Islet of Langerhans (tissue), 1 donor: ENCODE measurements around the gene PRDX5.

Experiments
- FAIRE-seq: peaks from one replicate; lab custom pipeline; 2011; peaks lifted over from hg19 to GRCh38; lab: Jason Lieb, UNC

PRDX5 gene

GRCh38 chr11:64317961-64318765, at the start of gene PRDX5:
TSS of gene PRDX5 (plus strand) at chr11:64318121. CDS start at chr11:64318216, 95 bp downstream.
- no peak for FAIRE-seq

- FAIRE-seq: no peak
These were observed 48.9 kb upstream of the PRDX5 start for GRCh38 chr11:64268893-64269539.

- no peak for FAIRE-seq
These were observed 48.2 kb upstream of the PRDX5 start for GRCh38 chr11:64269540-64270220.

- no peak for FAIRE-seq
These were observed 42.7 kb upstream of the PRDX5 start for GRCh38 chr11:64275031-64275800.

GRCh38 chr11:64275841-64276240, 42.1 kb upstream of the PRDX5 start:
- no peak for FAIRE-seq

GRCh38 chr11:64276653-64277431, 41.1 kb upstream of the PRDX5 start:
- no peak for FAIRE-seq

GRCh38 chr11:64278576-64279190, 39.2 kb upstream of the PRDX5 start:
- no peak for FAIRE-seq

GRCh38 chr11:64281957-64282770, 35.8 kb upstream of the PRDX5 start:
- FAIRE-seq: no peak

GRCh38 chr11:64283092-64283491, 34.8 kb upstream of the PRDX5 start:
- no peak for FAIRE-seq

- FAIRE-seq: peak; percentile 90
These were observed 33.6 kb upstream of the PRDX5 start, which contains the start of gene BAD for GRCh38 chr11:64284048-64284961. TSS of gene BAD (minus strand) at chr11:64284665. CDS start at chr11:64284368, 297 bp downstream.

- FAIRE-seq: no peak
These were observed 32.7 kb upstream of the PRDX5 start, which contains the start of gene GPR137 for GRCh38 chr11:64284962-64285884. TSS of gene GPR137 (plus strand) at chr11:64285848. CDS start at chr11:64286525, 677 bp downstream.

GRCh38 chr11:64285885-64286800, 31.8 kb upstream of the PRDX5 start:
- FAIRE-seq: no peak

- no peak for FAIRE-seq
These were observed 31.1 kb upstream of the PRDX5 start for GRCh38 chr11:64286801-64287159.

GRCh38 chr11:64287676-64288352, 30.1 kb upstream of the PRDX5 start:
- no peak for FAIRE-seq

GRCh38 chr11:64288353-64288750, 29.6 kb upstream of the PRDX5 start:
- no peak for FAIRE-seq

- FAIRE-seq: no peak
These were observed 28.8 kb upstream of the PRDX5 start for GRCh38 chr11:64289002-64289564.
